Measurements from ENCODE around the gene IL1RAP.

Gene IL1RAP

DNA sequence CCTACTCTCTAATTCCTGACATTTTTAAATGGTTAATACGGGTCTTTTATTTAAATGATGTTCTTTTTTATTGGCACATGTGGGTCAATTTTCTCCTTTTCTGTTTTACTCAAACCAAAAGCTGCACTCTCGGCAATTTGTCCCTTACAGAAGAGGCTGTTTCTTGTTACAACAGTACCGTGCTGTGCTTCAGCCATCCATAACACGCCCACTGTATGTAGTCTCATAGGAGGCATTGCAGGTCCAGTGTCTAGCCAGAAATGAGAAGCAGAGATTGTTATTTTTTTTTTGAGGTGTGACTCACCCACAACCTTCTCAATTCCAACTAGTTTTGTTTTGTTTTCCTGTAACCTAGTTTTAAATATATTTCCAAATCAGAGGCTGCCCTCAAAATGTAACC, 184.0 kb downstream of the IL1RAP start:
- TF ChIP-seq CTCF (IDR thresholded peaks at IDR 0.05; ENCODE audit: low read depth, low read length, missing control alignments) = no peak
- no peak overlapping the region for H3K4me3 ChIP-seq (ENCODE audit: low read depth, low read length)
- DNase-seq (ENCODE audit: low read depth) = no peak

DNA sequence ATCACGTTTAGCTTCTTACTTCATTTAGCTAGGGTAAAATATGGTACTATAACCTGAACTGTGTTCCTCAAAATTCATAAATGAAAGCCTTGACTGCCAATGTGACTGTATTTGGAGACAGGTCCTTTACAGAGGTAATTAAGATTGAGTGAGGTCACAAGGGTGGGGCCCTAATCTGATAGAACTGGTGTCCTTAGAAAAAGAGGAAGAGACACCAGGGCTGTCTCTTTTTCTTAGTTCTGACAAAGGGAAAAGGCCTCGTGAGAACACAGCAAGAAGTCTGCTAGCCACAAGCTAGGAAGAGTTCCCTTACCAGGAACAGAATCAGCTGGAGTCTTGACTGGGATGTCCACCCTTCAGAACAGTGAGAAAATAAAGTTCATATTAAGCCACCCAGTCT, 185.9 kb downstream of the IL1RAP start:
- DNase-seq (ENCODE audit: low read depth) = no peak
- no peak for TF ChIP-seq CTCF (IDR thresholded peaks at IDR 0.05; ENCODE audit: low read depth, low read length, missing control alignments)
- no peak overlapping the region for H3K4me3 ChIP-seq (ENCODE audit: low read depth, low read length)

DNA sequence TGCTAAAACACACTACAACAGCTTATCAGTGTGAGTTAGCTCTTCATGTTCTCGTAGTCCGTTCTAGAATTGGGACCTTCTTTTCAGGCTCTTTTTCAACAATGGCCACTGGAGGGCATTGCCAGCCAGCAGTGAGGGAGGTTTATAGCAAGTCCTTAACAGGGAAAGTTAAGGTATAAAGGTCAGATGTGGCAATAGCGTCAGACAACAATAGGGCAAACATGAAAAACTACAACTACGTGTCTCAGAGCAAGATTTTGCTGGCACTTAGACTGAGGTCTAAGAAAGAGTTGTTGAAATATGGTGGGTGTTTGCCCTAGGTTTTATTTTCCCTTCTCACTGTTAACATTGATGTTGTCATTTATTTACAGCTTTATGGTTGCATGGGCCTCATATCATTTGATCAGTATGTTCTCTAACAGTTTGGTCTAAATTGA, 187.2 kb downstream of the IL1RAP start:
- TF ChIP-seq CTCF (IDR thresholded peaks at IDR 0.05; ENCODE audit: low read depth, low read length, missing control alignments) = peak; percentile 49
- DNase-seq (ENCODE audit: low read depth) = no peak

DNA sequence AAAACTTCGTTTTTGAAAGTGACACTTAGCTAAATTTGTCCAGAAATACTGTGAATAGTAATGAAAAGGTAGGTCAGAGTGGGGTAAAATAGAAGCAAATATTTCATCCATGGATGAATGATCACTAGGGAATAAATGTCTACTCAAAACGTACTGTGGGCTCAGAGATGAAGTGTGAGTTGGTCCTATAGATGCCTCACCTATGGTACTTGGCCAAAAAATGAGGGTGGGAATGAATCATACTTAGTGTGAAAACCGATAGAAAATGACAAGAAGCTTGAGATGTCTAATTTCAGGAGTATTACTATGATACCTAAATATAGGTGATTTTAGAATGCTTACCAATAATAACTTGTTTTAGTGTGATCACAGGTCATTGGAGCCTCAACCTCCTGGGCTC, 192.7 kb downstream of the IL1RAP start:
- no peak for TF ChIP-seq CTCF (IDR thresholded peaks at IDR 0.05; ENCODE audit: low read depth, low read length, missing control alignments)
- no peak overlapping the region for H3K4me3 ChIP-seq (ENCODE audit: low read depth, low read length)
- no peak for DNase-seq (ENCODE audit: low read depth)

More for the DNA sequence above, 187.2 kb downstream of the IL1RAP start:
- no peak overlapping the region for H3K4me3 ChIP-seq (ENCODE audit: low read depth, low read length)

Data from GM12864 (cell line).